Fibroblast of lung (primary cell): Measurements from ENCODE around the gene CEMIP. TPM values are rescaled to one million over a fixed set of nuclear protein-coding genes. Genes with fewer than 3 reads are reported as not detected.
A peak's percentile ranks its signal among the peaks of the same experiment; 100 is the strongest.

ENCODE experiments used
- DNase-seq, 2 donors: peaks; one replicate each; pipeline versions ENCODE4 v3.0.0 to v3.0.0-alpha.2; 2010; ENCODE audit warnings: low read depth in 2 of 2
- H2AFZ ChIP-seq: 2 replicates; pipeline ENCODE4 v1.5.1; 2012; ENCODE audit warnings: low read length, control low read depth, inconsistent platforms
- H3K27ac ChIP-seq: 2 replicates; pipeline ENCODE4 v1.5.1; 2011; ENCODE audit warnings: low read length, control low read depth; ENCODE audit not compliant: insufficient read depth
- H3K27me3 ChIP-seq: 2 replicates; pipeline ENCODE4 v1.5.1; 2011; ENCODE audit warnings: mild to moderate bottlenecking, low read length; ENCODE audit not compliant: control insufficient read depth, insufficient read depth
- H3K36me3 ChIP-seq: 2 replicates; pipeline ENCODE4 v1.5.1; 2011; ENCODE audit warnings: low read length; ENCODE audit not compliant: control insufficient read depth, insufficient read depth
- H3K4me1 ChIP-seq: 2 replicates; pipeline ENCODE4 v1.5.1; 2011; ENCODE audit warnings: low read length; ENCODE audit not compliant: control insufficient read depth, insufficient read depth; ENCODE audit errors: extremely low read depth
- H3K4me2 ChIP-seq: 2 replicates; pipeline ENCODE4 v1.5.1; 2011; ENCODE audit warnings: low read length, control low read depth; ENCODE audit not compliant: insufficient read depth; ENCODE audit errors: extremely low read depth
- H3K4me3 ChIP-seq, 4 experiments: fragments of 200-600 bp in 1 of 4; sonication (generic) in 1 of 4; replicated peaks in 1 of 4; 2 replicates each; pipeline ENCODE4 v1.5.1; 2011 to 2016; ENCODE audit warnings: low read length in 4 of 4, low read depth in 3 of 4, mild to moderate bottlenecking in 3 of 4, control low read depth in 2 of 4, inconsistent platforms in 1 of 4, mixed read lengths in 1 of 4; ENCODE audit not compliant: insufficient read depth in 1 of 4; ENCODE audit errors: control extremely low read depth in 1 of 4
- H3K79me2 ChIP-seq: 2 replicates; pipeline ENCODE4 v1.5.1; 2012; ENCODE audit warnings: mild to moderate bottlenecking, low read length, inconsistent platforms; ENCODE audit not compliant: control insufficient read depth, insufficient read depth
- H3K9ac ChIP-seq: 2 replicates; pipeline ENCODE4 v1.5.1; 2011; ENCODE audit warnings: mild to moderate bottlenecking, low read length, control low read depth; ENCODE audit not compliant: insufficient read depth
- H3K9me3 ChIP-seq: 2 replicates; pipeline ENCODE4 v1.5.1; 2012; ENCODE audit warnings: low read depth, low read length; ENCODE audit not compliant: control insufficient read depth, insufficient read depth
- H4K20me1 ChIP-seq: 2 replicates; pipeline ENCODE4 v1.5.1; 2011; ENCODE audit warnings: low read length; ENCODE audit not compliant: control insufficient read depth, insufficient read depth; ENCODE audit errors: extremely low read depth
- CTCF ChIP-seq, 2 donors: IDR thresholded peaks in 1 of 2; conservative IDR thresholded peaks in 1 of 2; 1 replicate in 1 of 2; 2 replicates in 1 of 2; pipeline ENCODE4 v1.5.1; 2011 to 2012; ENCODE audit warnings: low read length in 2 of 2, control low read depth in 1 of 2, inconsistent platforms in 1 of 2, low read depth in 1 of 2, mild to moderate bottlenecking in 1 of 2
- EZH2 ChIP-seq: IDR thresholded peaks from 2 replicates; pipeline ENCODE4 v1.5.1; 2012; ENCODE audit warnings: low read length, control low read depth, mild to moderate bottlenecking; ENCODE audit errors: missing control alignments
- polyA plus RNA-seq, 2 donors: library from polyadenylated mRNA; depleted of rRNA in 1 of 2; stranded (reverse) in 1 of 2; unstranded in 1 of 2; fragments of >200 nt; gene quantifications; 2 replicates each; pipeline ENCODE4 v1.2.1, GENCODE V29; 2011 to 2012; ENCODE audit warnings: missing spikeins in 1 of 2
- total RNA-seq: library from RNA; depleted of rRNA; stranded (reverse); fragments of >200 nt; gene quantifications from 2 replicates; pipeline ENCODE4 v1.2.1, GENCODE V29; 2014

Gene CEMIP
- total and polyA plus RNA-seq, 2 donors (not counting 1 experiment from before 2014, with no cell fraction given): 946 to 1,190 TPM

DNA sequence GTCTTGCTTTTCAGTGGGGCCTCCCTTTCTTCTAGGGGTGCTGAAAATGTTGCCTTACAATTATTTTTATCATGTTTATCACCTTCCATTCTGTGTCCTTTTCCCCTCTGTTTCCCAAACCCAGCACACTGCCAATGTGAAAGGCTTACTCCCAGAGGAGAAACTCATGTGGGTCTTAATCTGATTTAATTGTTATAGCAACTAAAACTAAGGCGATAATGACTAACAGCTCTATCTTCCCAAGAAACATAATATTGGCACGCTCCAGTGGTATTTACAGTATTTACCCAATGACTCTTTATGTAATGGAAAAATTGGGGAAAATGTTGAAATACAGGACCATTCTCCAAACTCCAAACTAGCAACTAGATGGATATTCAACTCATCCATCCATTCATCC lies 152.0 kb downstream of the CEMIP start:
- H3K4me3 ChIP-seq: no peak overlapping the region
- H3K27me3 ChIP-seq: no peaks in the 10 kb centered on the region
- H3K79me2 ChIP-seq: no peaks in the 10 kb centered on the region
- no peak overlapping the region for H3K4me2 ChIP-seq
- no peaks in the 10 kb centered on the region for H4K20me1 ChIP-seq
- peak in 1 of 2 donors; percentile 50 for DNase-seq
- H3K36me3 ChIP-seq: peaks cover 12% of the 10 kb centered on the region
- no peak overlapping the region for H3K9ac ChIP-seq
- H3K27ac ChIP-seq: no peak overlapping the region
- no peak overlapping the region for H2AFZ ChIP-seq
- H3K9me3 ChIP-seq: no peaks in the 10 kb centered on the region
- peaks cover 13% of the 10 kb centered on the region for H3K4me1 ChIP-seq
- TF ChIP-seq CTCF (conservative IDR thresholded peaks at IDR 0.05 in 1 of 2, IDR thresholded peaks at IDR 0.05 in 1 of 2; ENCODE audit: low read depth in 1 of 2, low read length in 2 of 2) (no peak), EZH2 (no peak)

GRCh38 chr15:80931721-80932512 lies 152.7 kb downstream of the CEMIP start:
- H3K27me3 ChIP-seq: no peaks in the 10 kb centered on the region
- no peaks in the 10 kb centered on the region for H3K79me2 ChIP-seq
- no peak overlapping the region for H2AFZ ChIP-seq
- peaks cover 13% of the 10 kb centered on the region for H3K4me1 ChIP-seq
- H3K36me3 ChIP-seq: peaks cover 17% of the 10 kb centered on the region
- no peaks in the 10 kb centered on the region for H3K9me3 ChIP-seq
- TF ChIP-seq CTCF (conservative IDR thresholded peaks at IDR 0.05 in 1 of 2, IDR thresholded peaks at IDR 0.05 in 1 of 2; ENCODE audit: low read depth in 1 of 2, low read length in 2 of 2) (no peak), EZH2 (no peak)
- peak in 1 of 2 donors; percentile 4 for DNase-seq
- no peak overlapping the region for H3K9ac ChIP-seq
- H3K4me2 ChIP-seq: no peak overlapping the region
- H4K20me1 ChIP-seq: no peaks in the 10 kb centered on the region
- H3K4me3 ChIP-seq: no peak overlapping the region
- H3K27ac ChIP-seq: no peak overlapping the region

- Histone ChIP-seq H4K20me1 (no peaks in the 10 kb centered on the region), H3K9me3 (no peaks in the 10 kb centered on the region), H3K4me1 (peaks cover 13% of the 10 kb centered on the region), H3K79me2 (no peaks in the 10 kb centered on the region), H2AFZ (no peak overlapping the region), H3K4me3 (no peak overlapping the region), H3K9ac (no peak overlapping the region), H3K36me3 (peaks cover 21% of the 10 kb centered on the region), H3K4me2 (no peak overlapping the region), H3K27me3 (no peaks in the 10 kb centered on the region), H3K27ac (no peak overlapping the region)
- TF ChIP-seq CTCF (conservative IDR thresholded peaks at IDR 0.05 in 1 of 2, IDR thresholded peaks at IDR 0.05 in 1 of 2; ENCODE audit: low read depth in 1 of 2, low read length in 2 of 2) (no peak), EZH2 (no peak)
- no peak for DNase-seq
Measured at GRCh38 chr15:80932513-80932815, 153.3 kb downstream of the CEMIP start.
